ENCODE measurements around the gene EFS.

The EFS gene

DNA sequence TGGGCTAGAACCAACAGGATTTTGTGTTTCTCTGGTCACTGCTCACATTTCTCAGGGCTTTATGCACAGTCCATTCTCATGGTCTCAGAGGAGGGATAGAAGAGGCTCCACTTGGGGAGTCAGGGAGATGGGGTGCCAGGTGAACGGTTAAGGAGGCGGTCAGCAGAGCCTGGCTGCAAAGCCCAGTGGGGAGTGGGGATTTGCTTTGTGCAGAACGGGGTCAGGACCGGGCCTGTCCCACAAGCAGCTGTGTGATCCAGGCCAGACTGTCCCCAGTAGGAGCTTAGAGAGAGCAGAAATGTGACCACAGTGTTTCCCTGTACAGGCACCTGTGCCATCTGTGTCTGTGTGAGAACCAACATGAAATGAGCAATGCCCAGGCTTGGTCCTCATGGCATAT, 16.0 kb upstream of the EFS start:
- no peak for DNase-seq (ENCODE audit: low read depth, low spot score)
- no peak overlapping the region for H3K27ac ChIP-seq

GRCh38 chr14:23380197-23380914, 15.4 kb upstream of the EFS start:
- no peak for DNase-seq (ENCODE audit: low read depth, low spot score)

GRCh38 chr14:23379366-23380196, 14.6 kb upstream of the EFS start:
- no peak overlapping the region for H3K27ac ChIP-seq
- DNase-seq (ENCODE audit: low read depth, low spot score): peak; percentile 8

More at GRCh38 chr14:23380197-23380914, 15.4 kb upstream of the EFS start:
- no peak overlapping the region for H3K27ac ChIP-seq

DNA sequence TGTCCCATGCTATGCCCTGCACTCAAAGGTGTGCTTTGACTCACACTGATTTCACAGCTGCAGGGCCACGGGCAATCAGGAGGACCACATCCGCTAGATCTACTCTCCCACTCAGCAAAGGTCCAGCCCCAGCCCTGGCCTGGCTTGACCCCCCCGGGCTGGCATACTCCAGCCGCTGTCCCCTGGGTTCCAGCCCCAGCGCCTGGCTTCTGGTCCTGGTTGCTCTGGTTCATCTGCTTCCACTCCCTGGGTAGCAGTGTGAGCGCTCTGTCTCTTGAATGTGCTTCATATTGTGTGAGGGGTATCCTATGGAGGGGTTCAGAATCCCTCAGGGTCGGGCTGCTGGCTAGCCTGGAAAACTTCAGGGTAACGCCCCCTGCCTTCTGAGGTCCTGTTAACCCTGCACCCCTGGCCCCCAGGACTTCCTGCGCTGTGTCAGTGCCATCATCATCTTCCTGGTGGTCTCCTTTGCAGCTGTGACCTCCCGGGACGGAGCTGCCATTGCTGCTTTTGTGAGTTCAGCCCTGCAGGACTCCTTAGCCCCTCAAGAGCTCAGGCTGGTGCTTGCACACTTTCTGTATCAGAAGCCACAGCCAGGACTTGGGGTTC, 13.7 kb upstream of the EFS start:
- no peak overlapping the region for H3K27ac ChIP-seq
- no peak for DNase-seq (ENCODE audit: low read depth, low spot score)

DNA sequence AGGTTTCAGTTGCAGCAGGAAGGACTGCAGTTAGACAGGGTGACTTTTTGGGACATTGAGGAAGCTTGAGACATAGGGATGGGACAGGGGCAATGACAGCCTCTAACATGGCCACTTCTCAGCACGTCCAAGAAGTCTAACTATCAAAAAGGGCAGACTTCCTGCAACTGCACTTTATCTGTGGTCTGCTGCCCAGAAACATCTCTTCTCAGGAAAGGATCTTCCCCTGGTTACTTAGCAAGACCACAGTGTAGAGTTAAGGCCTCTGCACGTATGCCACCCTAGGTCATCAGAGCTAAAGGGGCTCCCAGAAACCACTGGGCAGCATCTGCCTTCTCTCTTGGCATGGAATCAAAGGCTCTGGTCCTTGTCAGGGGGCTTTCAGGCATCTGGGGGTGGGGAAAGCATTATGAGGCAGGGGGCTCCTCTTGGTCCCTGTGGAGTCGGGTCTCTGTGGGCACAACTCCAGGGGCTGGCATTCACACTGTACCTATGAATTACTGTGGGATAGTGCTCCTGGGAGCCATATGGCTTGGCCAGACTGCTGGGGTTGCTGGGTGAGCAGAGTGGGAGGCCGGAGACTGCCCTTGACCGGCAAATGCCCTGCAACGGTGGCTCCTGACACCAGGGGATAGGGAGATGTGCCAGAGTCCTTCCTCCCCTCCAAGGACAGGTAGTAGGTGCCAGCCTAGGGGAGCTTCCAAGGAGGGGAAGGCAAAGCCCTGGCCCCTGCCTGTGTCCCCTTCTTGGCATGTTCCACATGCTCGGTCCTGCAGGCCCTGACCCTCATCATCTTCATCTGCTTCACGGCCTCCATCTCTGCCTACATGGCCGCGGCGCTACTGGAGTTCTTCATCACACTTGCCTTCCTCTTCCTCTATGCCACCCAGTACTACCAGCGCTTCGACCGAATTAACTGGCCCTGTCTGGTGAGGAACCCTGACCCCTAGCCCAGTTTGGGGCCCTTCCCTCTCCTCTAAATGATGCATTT, 12.9 kb upstream of the EFS start:
- DNase-seq (ENCODE audit: low read depth, low spot score): no peak
- no peak overlapping the region for H3K27ac ChIP-seq

GRCh38 chr14:23377198-23377550, 12.2 kb upstream of the EFS start:
- DNase-seq (ENCODE audit: low read depth, low spot score): no peak
- no peak overlapping the region for H3K27ac ChIP-seq

DNA sequence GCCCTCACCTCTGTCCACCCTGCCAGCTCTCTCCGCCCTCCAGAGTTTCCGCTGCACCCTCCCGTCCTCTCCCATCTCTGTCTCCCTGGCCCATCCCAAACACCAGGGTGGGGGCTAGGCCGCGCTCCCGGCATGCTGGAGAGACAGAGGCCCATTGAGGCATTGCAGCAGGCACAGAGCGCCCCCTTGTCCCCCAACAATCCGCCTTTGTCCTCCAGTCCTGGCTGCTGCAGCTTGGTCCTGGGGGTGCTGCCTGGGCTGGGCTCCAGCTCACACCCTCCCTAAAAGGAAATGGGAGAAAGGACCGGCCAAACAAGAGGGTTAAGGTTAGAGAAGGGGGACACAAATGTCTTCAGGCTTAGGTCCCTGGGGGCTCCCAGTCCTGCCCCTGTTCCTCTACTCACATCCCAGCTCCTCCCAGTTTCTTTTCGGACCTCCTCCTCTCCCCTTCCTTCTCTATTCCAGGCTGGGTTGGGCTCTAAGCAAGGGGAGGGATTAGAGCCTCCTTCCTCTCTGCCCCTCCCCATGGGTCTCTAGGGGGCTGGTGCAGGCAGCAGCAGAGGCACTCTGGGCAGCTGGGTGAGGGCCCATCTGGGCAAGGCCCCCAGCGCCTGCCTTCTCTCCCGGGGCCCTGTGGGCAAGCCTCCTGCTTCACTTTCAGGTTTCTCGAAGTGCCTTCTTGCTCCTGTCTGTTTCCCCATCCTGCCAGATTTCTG, 11.7 kb upstream of the EFS start, which contains the start of gene CMTM5:
TSS of gene CMTM5 (plus strand) at position 565 of the 716 bp plus-strand sequence. CDS start 206 bp downstream, outside the sequence.
- DNase-seq (ENCODE audit: low read depth, low spot score): no peak
- no peak within 1 kb of the TSS for H3K27ac ChIP-seq

DNA sequence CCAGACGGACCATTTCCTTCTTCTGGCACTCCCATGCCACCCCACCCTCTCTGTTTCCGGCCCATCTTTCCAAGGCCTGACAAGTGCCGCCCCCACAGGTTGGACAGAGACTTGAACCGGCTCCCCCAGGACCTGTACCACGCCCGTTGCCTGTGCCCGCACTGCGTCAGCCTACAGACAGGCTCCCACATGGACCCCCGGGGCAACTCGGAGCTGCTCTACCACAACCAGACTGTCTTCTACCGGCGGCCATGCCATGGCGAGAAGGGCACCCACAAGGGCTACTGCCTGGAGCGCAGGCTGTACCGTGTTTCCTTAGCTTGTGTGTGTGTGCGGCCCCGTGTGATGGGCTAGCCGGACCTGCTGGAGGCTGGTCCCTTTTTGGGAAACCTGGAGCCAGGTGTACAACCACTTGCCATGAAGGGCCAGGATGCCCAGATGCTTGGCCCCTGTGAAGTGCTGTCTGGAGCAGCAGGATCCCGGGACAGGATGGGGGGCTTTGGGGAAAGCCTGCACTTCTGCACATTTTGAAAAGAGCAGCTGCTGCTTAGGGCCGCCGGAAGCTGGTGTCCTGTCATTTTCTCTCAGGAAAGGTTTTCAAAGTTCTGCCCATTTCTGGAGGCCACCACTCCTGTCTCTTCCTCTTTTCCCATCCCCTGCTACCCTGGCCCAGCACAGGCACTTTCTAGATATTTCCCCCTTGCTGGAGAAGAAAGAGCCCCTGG, 10.7 kb upstream of the EFS start:
- H3K27ac ChIP-seq: no peak overlapping the region
- no peak for DNase-seq (ENCODE audit: low read depth, low spot score)

- no peak overlapping the region for H3K27ac ChIP-seq
- no peak for DNase-seq (ENCODE audit: low read depth, low spot score)
Observed at GRCh38 chr14:23373041-23373440, 8.1 kb upstream of the EFS start.

DNA sequence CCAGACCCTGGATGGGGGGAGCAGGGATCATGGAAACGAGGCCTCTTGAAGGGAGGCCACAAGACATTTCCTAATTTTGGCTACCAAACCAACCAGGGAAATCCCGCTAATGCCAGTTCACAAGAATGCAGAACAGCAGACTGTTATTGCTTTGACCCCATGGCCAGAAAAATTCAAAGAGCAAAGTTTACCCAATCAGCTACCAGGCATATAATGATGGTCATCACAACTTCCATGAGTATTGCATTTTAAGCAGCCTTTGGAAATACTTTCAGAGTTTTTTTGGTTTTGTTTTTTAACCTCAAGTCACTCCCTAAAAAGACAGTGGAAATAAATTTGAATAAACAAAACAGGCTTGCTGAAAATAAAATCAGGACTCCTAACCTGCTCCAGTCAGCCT, 7.5 kb upstream of the EFS start, which contains the start of gene IL25:
TSS of gene IL25 (plus strand) at position 301 of the 400 bp plus-strand sequence.
- H3K27ac ChIP-seq: no peak within 1 kb of the TSS
- DNase-seq (ENCODE audit: low read depth, low spot score): no peak

DNA sequence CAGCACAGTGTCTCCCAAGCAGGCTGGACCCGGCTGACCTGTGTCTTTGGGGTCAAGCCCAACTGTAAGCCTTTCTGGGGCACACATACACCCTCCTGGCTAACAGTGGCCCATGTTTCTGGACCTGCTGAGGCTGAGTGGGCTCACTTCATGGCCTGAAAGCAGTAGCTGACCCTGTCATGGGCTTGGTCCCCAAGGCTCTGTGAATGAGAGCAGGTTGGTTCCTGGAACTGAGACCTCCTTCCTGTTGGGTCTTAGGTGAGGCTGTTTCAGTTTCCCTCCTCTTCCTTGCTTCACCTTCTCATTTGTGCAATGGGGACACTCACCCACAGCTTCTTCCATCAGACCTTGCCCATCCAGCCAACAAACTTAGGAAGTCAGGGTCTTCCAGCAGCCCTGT, 6.9 kb upstream of the EFS start:
- no peak overlapping the region for H3K27ac ChIP-seq
- DNase-seq (ENCODE audit: low read depth, low spot score): no peak

DNA sequence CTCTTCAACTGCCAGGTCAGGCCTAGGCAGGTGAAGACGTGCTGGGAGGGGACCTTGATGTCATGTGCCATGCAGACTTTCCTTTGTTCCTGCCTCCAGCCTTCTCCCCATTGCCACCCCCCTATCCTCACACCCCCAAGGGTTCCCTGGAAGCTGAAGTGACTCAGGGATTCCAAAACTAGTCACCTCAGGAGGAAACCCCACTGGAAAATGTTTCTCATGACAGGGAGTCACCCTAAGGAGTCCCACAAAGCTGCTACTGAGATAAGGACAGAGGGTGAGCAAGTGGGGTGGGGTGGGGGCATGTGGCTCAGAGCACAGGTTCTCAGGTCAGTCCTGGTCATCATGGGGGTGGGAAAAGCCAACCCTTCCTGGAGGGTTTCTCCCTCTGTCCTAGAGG, 5.2 kb upstream of the EFS start:
- DNase-seq (ENCODE audit: low read depth, low spot score): no peak

GRCh38 chr14:23366426-23366921, 1.5 kb upstream of the EFS start:
- peak overlapping the region; percentile 76 for H3K27ac ChIP-seq
- peak; percentile 22 for DNase-seq (ENCODE audit: low read depth, low spot score)

More for the DNA sequence above, 5.2 kb upstream of the EFS start:
- no peak overlapping the region for H3K27ac ChIP-seq

DNA sequence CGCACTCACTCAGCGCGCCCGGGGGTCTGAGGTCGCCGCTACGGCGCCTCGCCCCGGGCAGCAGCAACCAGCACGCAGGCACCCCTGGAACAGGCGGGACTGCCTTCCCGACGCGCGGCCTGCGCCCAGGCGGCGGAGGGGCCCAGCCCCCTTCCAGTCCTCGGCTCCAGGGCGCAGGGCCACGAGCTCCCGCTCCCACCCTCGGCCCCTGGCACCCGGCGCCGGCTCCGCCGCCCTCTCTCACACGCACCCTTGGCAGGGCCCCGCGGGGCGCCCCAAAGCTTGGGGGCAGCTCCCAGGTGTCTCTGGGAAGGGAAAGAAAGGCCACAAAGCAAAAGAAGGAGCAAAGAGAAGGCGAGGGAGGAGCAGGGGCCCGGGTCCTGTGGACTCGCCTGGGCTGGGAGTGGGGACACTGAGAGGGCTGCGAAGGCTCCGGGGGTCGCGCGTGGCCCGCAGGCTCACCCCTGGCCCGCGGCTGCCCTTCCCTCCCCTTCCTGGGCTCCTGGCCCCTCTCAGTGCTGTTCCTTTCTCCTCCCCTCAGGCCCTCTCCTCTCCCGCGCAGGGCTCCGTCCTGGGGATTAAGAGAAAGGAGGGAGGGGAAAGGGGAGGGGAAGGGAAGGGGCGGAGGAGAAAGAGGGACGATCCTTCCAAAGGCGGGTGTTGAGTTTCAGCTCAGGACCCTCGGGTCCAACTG, 907 bp upstream of the EFS start:
- DNase-seq (ENCODE audit: low read depth, low spot score): no peak

GRCh38 chr14:23364164-23365035, 572 bp downstream of the EFS start:
- DNase-seq (ENCODE audit: low read depth, low spot score): no peak
- peak overlapping the region; percentile 76 for H3K27ac ChIP-seq

More for the DNA sequence above, 907 bp upstream of the EFS start:
- H3K27ac ChIP-seq: peak overlapping the region; percentile 76

- H3K27ac ChIP-seq: no peak overlapping the region
- DNase-seq (ENCODE audit: low read depth, low spot score): no peak
Observed at GRCh38 chr14:23362200-23362599, 2.8 kb downstream of the EFS start.

DNA sequence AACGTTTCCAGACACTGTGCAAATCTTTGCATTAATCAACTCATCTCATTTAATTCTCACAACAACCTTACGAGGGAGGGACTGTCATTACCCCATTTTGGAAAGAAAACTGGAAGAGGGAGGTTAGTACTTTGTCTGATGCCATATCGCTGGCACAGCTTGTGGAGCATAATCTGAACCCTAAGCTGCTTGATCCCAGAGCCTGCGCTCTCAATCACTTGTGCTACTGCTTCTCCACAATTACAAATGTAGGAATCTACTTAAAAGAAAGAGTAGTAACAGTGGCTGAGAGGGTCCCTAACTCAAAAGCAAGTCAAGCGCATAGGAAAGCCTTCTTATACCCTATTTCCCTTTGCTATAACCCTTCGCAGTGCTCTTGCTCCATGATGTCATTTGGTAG, 3.2 kb downstream of the EFS start:
- DNase-seq (ENCODE audit: low read depth, low spot score): no peak
- H3K27ac ChIP-seq: no peak overlapping the region

Data from epithelial cell of prostate (primary cell).